GOT3 (cell line): ENCODE measurements around the gene NTRK2.

Experiments
- DNase-seq: peaks from one replicate; lab custom pipeline; 2025; ENCODE audit warnings: mixed read lengths; lab: John Stamatoyannopoulos, UW

NTRK2 gene

DNA sequence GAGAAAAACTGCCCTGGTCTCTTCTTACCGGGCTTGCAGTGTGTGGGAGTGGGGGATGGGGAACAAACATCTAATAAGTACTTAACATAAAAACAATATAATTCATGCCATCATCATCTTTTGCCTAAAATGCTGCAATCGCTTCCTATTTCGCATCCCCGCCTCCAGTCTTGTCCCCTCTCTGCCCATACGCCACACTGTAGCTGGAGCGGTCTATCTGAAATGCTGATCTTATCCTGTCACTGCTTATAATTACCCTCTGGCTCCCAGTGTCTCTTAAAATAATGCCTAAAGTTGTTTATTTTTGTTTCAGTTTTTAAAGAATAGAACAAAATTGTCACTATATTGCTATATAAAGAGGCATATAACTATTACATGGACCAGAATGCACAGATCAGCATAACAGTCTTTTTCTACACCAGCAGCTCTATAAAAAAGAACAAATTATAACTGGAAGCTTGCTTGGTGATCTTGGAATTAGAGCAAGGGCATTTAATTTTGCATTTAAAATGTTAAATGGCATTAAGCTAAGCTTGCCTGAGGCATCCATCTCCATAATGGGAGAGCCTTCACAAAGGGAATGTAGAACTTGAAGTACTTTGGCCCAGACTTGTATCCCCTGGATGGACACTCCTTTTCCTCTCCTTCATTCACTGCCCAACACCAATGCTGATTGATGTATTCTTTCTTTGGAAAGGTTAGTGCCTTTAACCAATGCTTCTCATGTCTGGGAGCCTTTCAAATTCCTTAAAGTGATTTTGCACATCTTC, 12.2 kb downstream of the NTRK2 start:
- no peak for DNase-seq

DNA sequence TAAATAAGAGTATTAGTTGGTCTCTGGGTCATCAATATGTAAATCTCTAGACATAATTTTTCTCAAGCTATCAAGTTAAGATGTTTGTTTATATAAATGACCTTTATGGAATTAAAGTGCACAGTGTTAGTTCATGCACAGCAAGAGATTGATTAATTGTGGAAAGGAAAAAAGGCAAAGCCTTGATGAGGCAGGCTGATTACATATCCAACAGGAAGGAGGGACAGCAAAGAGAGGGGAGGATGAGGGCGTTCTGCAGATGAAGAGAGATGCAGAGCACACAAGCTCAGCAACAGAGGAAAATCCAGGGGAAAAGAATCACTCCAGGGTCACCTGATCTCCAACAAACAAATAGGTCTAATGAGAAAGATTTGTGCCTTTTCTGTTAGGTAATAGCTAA, 16.5 kb downstream of the NTRK2 start:
- DNase-seq = no peak

DNA sequence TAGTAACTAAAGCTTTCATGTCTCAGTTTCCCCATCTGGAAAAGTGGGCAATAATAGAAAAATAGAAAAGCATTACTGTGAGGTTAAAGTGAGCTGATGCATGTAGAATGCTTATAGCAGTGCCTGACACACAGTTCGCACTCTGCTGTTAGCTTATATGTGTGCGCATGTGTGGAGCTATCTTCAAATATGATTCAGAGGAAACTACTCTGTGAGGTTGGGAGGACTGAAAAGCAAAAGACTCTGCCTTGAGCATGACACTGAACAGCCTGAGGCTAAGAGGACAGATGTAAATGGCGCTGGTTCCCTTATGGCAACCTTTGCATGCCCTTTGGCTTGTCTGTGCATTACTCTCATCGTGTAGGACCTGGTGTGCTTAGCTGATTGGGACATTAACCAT, 19.4 kb downstream of the NTRK2 start:
- DNase-seq = no peak

DNA sequence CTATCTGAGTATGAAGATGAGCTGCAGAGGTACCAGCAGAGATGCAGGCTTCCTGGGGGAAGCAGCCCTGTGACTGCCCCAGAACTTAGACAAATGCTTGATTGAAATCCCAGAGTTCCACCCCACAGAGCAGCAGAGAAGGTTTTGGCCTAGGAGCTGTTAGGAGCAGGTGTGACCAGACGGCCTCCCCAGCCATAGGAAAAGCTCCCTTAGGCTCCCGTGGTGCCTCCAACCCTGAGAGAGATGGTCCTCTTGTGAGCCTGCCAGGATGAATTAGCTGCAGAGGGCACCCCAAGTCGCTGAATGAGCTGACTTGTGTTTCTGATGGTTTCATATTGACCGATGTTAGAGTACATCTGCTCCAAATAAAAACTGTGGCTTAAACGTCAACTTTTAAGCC, 22.1 kb downstream of the NTRK2 start:
- no peak for DNase-seq

- DNase-seq = no peak
Measured at GRCh38 chr9:84694248-84694647, 24.7 kb downstream of the NTRK2 start.

DNA sequence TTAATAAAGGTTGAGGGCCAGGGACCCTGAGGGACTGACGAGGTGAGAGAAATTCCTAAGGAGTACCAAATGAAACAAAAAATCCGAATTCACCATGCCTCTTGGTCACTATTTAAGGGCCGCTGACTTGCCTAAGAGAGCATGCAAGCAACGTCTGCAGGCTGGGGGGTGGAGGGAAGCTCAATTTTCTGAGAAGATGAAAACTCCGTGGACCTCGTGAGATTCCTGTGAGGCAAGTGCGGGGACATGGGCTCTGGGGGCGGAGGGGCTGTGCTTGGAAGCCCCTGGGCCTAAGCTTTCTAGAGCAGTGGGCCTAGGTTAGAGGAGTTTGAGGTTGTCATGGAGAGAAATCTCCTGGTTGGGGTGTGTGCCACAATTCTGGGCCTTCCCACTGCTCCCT, 27.5 kb downstream of the NTRK2 start:
- DNase-seq = no peak

- no peak for DNase-seq
Measured at GRCh38 chr9:84697509-84698114, 28.1 kb downstream of the NTRK2 start.

GRCh38 chr9:84698323-84698722, 28.8 kb downstream of the NTRK2 start:
- no peak for DNase-seq

GRCh38 chr9:84699984-84700383, 30.5 kb downstream of the NTRK2 start:
- no peak for DNase-seq

DNA sequence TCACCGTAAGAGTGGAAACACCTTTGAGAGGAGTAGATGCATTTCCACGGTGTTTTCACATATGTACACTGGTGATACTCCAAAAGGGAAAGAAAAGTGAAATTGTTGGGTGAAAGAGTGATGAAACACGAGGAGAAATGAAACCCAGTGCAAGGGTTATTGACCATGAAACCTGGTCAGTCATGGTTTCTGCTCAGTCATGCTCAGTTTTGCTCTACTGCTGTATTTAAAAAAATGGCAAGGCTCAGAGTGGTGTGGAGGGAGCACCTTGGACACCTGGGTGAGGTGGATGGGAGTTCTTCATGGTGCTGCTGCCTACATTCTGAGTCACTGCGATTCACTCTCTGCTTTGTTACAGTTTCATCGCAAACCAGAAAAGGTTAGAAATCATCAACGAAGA, 32.3 kb downstream of the NTRK2 start:
- DNase-seq = no peak

DNA sequence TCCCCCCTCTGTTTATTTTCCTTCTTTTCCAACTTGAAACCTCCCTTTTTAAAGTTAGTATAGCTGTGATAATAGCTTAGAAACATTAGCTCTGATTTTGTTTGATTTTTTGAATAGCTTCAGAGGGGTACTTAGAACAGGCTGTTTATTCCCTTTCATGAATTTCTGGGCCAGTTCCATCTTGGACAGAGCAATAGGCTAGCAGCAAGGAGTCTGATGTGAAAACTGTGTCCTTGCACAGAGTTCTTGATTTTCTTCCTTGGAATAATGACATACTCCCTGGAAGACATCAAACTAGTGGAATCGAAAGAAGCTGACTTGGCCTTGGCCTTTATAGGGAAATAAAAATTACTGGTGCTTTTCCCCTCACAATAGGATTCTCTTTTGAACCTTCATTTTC, 32.9 kb downstream of the NTRK2 start:
- no peak for DNase-seq

DNA sequence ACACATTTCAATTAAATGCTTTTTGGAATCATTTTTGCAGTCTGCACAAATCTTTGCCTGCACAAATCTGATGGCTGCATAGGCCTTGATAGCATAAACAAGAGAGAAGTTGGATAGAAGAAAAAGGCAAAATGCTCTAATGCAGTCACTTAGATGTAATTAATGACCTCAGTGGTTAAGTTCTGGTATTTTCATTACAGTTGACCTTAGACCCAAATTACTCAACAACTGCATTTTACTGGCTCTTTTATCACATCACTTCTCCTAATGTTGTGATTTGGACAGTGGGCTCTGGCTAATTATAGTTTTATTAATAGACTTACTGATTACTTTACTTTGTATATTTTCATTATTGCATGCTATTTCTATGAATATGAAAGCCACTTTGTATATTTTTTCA, 34.3 kb downstream of the NTRK2 start:
- no peak for DNase-seq

GRCh38 chr9:84705128-84705527, 35.6 kb downstream of the NTRK2 start:
- no peak for DNase-seq

DNA sequence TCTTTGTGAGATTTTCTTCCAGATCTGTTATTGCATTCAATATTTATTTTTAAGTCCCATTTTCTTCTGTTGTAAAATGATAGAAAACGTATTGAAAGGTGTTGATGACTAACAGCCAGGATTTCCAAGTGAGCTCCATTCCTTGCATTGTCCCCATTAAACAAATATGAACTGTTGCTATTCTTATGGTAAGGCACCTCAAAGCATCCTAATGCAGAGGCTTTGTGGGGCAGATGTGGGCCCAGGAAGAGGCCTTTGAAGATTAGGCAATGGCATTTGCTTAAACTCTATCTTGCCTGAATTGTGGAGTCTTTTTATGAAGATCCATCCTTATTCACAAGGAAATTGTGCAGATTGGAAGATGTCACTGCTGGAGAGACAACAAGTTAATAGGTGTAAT, 38.9 kb downstream of the NTRK2 start:
- DNase-seq = no peak

DNA sequence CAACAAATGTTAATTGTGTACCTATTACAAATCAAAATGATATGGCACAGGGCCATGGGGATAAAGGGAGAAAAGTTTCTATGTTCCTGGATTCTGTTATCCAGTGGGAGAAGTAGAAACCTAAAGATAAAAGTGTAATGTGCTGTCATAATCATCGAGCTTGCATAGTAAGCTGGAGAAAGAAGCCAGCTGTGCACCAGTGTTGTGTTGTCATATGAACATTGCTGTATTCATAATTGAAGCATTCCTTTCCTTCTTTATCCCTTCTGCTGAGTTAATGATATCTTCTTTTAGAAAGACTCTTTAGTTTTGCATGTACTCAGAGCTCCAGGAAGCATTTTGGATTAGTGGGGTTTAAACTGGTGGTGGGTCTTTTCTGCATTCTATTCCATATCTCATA, 39.5 kb downstream of the NTRK2 start:
- DNase-seq = no peak

- DNase-seq = no peak
Measured at GRCh38 chr9:84710701-84711397, 41.3 kb downstream of the NTRK2 start.

DNA sequence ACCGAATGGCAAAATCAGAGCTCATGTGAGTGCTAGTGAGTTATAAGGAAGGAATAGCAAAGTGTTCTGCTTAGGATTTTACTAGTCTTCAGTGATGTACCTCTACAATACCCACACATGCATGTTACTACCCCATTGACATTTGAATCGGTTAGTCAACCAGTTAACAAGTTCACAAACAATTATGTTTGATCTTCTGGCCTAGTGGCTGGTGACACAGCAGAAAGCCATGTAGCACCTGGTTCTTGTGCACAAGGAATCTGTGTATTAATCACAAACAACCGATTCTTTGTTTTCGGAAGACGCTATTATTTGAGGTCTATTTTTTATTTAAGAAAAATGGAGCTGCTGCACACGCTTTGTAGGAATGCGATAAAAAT, 41.9 kb downstream of the NTRK2 start:
- no peak for DNase-seq

DNA sequence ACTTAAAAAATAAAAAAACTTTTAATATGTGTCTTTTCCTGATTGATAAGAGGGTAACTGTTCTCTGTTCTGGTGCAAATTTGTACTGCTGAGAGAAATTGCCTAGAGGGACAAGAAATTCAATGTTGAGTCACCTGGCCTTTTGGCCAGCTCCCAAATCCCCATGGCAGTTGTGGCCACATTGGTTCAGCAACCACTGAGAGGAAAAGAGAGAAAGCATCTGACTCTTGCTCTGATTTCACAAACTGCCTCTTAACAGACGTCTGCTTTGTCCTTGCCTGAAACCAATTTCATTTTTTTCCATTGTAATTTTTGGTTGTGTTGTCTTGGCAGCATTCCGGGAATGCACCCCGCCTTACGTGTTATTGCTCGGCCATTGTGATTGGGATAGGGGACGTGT, 42.4 kb downstream of the NTRK2 start:
- no peak for DNase-seq

- no peak for DNase-seq
Measured at GRCh38 chr9:84716217-84716616, 46.7 kb downstream of the NTRK2 start.

DNA sequence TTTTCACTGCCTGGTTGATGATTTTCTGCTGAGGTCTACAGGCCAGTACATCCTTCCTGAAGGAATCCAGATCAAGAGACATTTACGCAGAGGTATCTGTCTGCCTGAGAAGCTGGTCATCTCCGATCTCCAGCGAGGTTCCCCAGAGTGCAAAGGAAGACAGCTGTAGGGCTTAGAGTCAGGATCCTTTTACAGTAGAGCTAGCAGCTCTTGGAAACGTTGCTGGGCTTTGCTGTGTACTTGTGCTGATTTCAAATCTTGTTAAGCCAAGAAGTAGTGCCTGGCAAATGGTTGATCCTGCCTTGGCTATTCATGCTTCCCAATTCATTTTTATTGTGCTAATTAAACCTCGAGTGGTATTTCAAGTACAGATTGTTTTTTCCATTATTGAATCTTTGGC, 48.9 kb downstream of the NTRK2 start:
- no peak for DNase-seq

- DNase-seq = no peak
Measured at GRCh38 chr9:84722388-84722989, 53.0 kb downstream of the NTRK2 start.

- DNase-seq = no peak
Measured at GRCh38 chr9:84723426-84723825, 53.9 kb downstream of the NTRK2 start.

DNA sequence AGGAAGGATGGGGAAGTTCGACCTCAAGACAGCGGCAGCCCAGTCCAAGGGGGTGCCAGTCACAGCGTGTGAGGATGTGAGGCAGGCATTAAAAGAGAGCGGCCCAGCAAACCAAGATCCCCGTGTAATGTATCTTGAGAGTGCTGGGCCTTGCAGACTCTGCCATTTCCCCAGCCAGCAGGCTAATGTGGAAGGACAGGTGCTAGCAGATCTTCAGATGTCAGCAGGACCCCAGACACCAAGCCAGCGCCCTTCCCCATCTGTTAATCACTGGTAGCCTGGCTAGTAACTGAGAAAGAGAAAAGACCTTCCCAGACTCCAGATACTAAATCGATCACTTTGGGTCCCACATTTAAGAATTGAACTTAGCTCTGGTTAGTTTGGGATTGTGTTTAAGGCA, 62.2 kb downstream of the NTRK2 start:
- DNase-seq = no peak
